Chondrocyte (in vitro differentiated cells): ENCODE results near the gene STARD7. TPM values are rescaled to one million over a fixed set of nuclear protein-coding genes. Genes with fewer than 3 reads are reported as not detected.
A peak's percentile ranks its signal among the peaks of the same experiment; 100 is the strongest.

Experiments used
- DNase-seq: peaks from one replicate; pipeline ENCODE4 v3.0.0; 2021; ENCODE audit warnings: mixed read lengths, low spot score
- H3K27ac Mint-ChIP-seq: one replicate; pipeline ENCODE4 v1.8.0; 2021; ENCODE audit warnings: mild to moderate bottlenecking, moderate library complexity, mixed read lengths; ENCODE audit not compliant: unreplicated experiment
- H3K27me3 Mint-ChIP-seq: 2 replicates; pipeline ENCODE4 v1.8.0; 2021; ENCODE audit warnings: low read depth, mixed read lengths
- H3K36me3 Mint-ChIP-seq: 2 replicates; pipeline ENCODE4 v1.8.0; 2021; ENCODE audit warnings: low read depth, mixed read lengths
- H3K4me1 Mint-ChIP-seq: 2 replicates; pipeline ENCODE4 v1.8.0; 2021; ENCODE audit warnings: low read depth, mild to moderate bottlenecking, mixed read lengths
- H3K4me3 Mint-ChIP-seq: one replicate; pipeline ENCODE4 v1.8.0; 2021; ENCODE audit warnings: mild to moderate bottlenecking, moderate library complexity, mixed read lengths; ENCODE audit not compliant: unreplicated experiment
- H3K9me3 Mint-ChIP-seq: 2 replicates; pipeline ENCODE4 v1.8.0; 2021; ENCODE audit warnings: low read depth, mixed read lengths
- CTCF ChIP-seq: fragments of 200-600 bp; sonication (generic); IDR thresholded peaks from 2 replicates; pipeline ENCODE4 v1.5.0; 2021; ENCODE audit warnings: antibody characterized with exemption, mild to moderate bottlenecking, moderate library complexity
- total RNA-seq: library from RNA; stranded (reverse); gene quantifications from 3 replicates; pipeline ENCODE4 v1.2.1, GENCODE V29; 2021

Gene STARD7
- total RNA-seq, 1 donor from 2014 or later = 66.1 TPM

GRCh38 chr2:96203130-96204028 is 5.2 kb downstream of the STARD7 start:
- Mint-ChIP-seq H3K27me3 (no peaks in the 10 kb centered on the region), H3K4me3 (no peak overlapping the region), H3K36me3 (no peaks in the 10 kb centered on the region), H3K4me1 (peaks cover 76% of the 10 kb centered on the region), H3K27ac (peak overlapping the region; percentile 91), H3K9me3 (no peaks in the 10 kb centered on the region)
- no peak for DNase-seq
- no peak for TF ChIP-seq CTCF

- Mint-ChIP-seq H3K27me3 (no peaks in the 10 kb centered on the region), H3K27ac (no peak overlapping the region), H3K36me3 (no peaks in the 10 kb centered on the region), H3K9me3 (no peaks in the 10 kb centered on the region), H3K4me1 (peaks cover 76% of the 10 kb centered on the region), H3K4me3 (no peak overlapping the region)
- no peak for DNase-seq
- no peak for TF ChIP-seq CTCF
Observed at GRCh38 chr2:96202152-96202854, 6.3 kb downstream of the STARD7 start.

- peaks cover 68% of the 10 kb centered on the region for H3K4me1 Mint-ChIP-seq
- H3K27me3 Mint-ChIP-seq = no peaks in the 10 kb centered on the region
- H3K4me3 Mint-ChIP-seq = no peak overlapping the region
- H3K27ac Mint-ChIP-seq = no peak overlapping the region
- no peak for TF ChIP-seq CTCF
- no peaks in the 10 kb centered on the region for H3K36me3 Mint-ChIP-seq
- no peaks in the 10 kb centered on the region for H3K9me3 Mint-ChIP-seq
- DNase-seq = no peak
Observed at GRCh38 chr2:96201338-96201737, 7.3 kb downstream of the STARD7 start.

GRCh38 chr2:96198921-96199320 is 9.7 kb downstream of the STARD7 start:
- DNase-seq = no peak
- no peak for TF ChIP-seq CTCF
- no peak overlapping the region for H3K27ac Mint-ChIP-seq
- no peaks in the 10 kb centered on the region for H3K9me3 Mint-ChIP-seq
- H3K4me3 Mint-ChIP-seq = no peak overlapping the region
- H3K36me3 Mint-ChIP-seq = peaks cover 5% of the 10 kb centered on the region
- peaks cover 51% of the 10 kb centered on the region for H3K4me1 Mint-ChIP-seq
- H3K27me3 Mint-ChIP-seq = no peaks in the 10 kb centered on the region

- H3K4me1 Mint-ChIP-seq = peaks cover 39% of the 10 kb centered on the region
- no peak overlapping the region for H3K4me3 Mint-ChIP-seq
- H3K27me3 Mint-ChIP-seq = no peaks in the 10 kb centered on the region
- peaks cover 17% of the 10 kb centered on the region for H3K36me3 Mint-ChIP-seq
- DNase-seq = no peak
- no peaks in the 10 kb centered on the region for H3K9me3 Mint-ChIP-seq
- TF ChIP-seq CTCF = no peak
- no peak overlapping the region for H3K27ac Mint-ChIP-seq
Observed at GRCh38 chr2:96197546-96198255, 10.9 kb downstream of the STARD7 start.
